Measurements from ENCODE around the gene PMAIP1. TPM values are rescaled to one million over a fixed set of nuclear protein-coding genes. Genes with fewer than 3 reads are reported as not detected.

PMAIP1 gene
- total and polyA plus RNA-seq, 2 of the 8 experiments (the other 6 are each of a cell fraction or from before 2014, with no cell fraction given): 51.7 to 84.1 TPM

DNA sequence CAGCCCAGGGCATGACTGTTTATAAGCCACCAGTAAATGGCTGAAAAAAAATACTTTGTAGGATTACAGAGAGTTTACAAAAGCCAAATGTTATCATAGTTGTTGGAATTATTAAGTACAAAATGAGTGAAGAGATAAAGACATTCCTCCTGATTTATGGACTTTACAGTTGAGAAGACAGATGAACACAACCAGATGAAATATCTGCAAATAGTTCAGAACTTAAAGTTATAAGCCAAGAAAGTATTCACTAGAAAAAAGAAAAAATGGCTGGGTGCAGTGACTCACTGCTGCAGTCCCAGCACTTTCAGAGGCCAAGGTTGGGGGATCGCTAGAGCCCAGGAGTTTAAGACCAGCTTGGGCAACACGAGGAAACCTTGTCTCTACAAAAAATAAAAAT lies 11.2 kb downstream of the PMAIP1 start (continued):
- TF ChIP-seq, protein P1, sequence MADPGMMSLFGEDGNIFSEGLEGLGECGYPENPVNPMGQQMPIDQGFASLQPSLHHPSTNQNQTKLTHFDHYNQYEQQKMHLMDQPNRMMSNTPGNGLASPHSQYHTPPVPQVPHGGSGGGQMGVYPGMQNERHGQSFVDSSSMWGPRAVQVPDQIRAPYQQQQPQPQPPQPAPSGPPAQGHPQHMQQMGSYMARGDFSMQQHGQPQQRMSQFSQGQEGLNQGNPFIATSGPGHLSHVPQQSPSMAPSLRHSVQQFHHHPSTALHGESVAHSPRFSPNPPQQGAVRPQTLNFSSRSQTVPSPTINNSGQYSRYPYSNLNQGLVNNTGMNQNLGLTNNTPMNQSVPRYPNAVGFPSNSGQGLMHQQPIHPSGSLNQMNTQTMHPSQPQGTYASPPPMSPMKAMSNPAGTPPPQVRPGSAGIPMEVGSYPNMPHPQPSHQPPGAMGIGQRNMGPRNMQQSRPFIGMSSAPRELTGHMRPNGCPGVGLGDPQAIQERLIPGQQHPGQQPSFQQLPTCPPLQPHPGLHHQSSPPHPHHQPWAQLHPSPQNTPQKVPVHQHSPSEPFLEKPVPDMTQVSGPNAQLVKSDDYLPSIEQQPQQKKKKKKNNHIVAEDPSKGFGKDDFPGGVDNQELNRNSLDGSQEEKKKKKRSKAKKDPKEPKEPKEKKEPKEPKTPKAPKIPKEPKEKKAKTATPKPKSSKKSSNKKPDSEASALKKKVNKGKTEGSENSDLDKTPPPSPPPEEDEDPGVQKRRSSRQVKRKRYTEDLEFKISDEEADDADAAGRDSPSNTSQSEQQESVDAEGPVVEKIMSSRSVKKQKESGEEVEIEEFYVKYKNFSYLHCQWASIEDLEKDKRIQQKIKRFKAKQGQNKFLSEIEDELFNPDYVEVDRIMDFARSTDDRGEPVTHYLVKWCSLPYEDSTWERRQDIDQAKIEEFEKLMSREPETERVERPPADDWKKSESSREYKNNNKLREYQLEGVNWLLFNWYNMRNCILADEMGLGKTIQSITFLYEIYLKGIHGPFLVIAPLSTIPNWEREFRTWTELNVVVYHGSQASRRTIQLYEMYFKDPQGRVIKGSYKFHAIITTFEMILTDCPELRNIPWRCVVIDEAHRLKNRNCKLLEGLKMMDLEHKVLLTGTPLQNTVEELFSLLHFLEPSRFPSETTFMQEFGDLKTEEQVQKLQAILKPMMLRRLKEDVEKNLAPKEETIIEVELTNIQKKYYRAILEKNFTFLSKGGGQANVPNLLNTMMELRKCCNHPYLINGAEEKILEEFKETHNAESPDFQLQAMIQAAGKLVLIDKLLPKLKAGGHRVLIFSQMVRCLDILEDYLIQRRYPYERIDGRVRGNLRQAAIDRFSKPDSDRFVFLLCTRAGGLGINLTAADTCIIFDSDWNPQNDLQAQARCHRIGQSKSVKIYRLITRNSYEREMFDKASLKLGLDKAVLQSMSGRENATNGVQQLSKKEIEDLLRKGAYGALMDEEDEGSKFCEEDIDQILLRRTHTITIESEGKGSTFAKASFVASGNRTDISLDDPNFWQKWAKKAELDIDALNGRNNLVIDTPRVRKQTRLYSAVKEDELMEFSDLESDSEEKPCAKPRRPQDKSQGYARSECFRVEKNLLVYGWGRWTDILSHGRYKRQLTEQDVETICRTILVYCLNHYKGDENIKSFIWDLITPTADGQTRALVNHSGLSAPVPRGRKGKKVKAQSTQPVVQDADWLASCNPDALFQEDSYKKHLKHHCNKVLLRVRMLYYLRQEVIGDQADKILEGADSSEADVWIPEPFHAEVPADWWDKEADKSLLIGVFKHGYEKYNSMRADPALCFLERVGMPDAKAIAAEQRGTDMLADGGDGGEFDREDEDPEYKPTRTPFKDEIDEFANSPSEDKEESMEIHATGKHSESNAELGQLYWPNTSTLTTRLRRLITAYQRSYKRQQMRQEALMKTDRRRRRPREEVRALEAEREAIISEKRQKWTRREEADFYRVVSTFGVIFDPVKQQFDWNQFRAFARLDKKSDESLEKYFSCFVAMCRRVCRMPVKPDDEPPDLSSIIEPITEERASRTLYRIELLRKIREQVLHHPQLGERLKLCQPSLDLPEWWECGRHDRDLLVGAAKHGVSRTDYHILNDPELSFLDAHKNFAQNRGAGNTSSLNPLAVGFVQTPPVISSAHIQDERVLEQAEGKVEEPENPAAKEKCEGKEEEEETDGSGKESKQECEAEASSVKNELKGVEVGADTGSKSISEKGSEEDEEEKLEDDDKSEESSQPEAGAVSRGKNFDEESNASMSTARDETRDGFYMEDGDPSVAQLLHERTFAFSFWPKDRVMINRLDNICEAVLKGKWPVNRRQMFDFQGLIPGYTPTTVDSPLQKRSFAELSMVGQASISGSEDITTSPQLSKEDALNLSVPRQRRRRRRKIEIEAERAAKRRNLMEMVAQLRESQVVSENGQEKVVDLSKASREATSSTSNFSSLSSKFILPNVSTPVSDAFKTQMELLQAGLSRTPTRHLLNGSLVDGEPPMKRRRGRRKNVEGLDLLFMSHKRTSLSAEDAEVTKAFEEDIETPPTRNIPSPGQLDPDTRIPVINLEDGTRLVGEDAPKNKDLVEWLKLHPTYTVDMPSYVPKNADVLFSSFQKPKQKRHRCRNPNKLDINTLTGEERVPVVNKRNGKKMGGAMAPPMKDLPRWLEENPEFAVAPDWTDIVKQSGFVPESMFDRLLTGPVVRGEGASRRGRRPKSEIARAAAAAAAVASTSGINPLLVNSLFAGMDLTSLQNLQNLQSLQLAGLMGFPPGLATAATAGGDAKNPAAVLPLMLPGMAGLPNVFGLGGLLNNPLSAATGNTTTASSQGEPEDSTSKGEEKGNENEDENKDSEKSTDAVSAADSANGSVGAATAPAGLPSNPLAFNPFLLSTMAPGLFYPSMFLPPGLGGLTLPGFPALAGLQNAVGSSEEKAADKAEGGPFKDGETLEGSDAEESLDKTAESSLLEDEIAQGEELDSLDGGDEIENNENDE (IDR thresholded peaks at IDR 0.05; ENCODE audit: insufficient replicate concordance, low read length): no peak
- TF ChIP-seq RBBP5 (IDR thresholded peaks at IDR 0.05; ENCODE audit: borderline replicate concordance, low read depth, low read length) (no peak), ZNF274 (IDR thresholded peaks at IDR 0.05; ENCODE audit: borderline replicate concordance, extremely low read depth, low read length) (no peak), BRCA1 (IDR thresholded peaks at IDR 0.05; ENCODE audit: low read depth, low read length) (no peak), CBX8 (IDR thresholded peaks at IDR 0.05; ENCODE audit: borderline replicate concordance, low read depth, low read length) (no peak), SP2 (IDR thresholded peaks at IDR 0.05; ENCODE audit: low read length) (no peak), BCL11A (IDR thresholded peaks at IDR 0.05; ENCODE audit: low read depth in 2 of 2, low read length in 2 of 2) (no peak), JUND (IDR thresholded peaks at IDR 0.05; ENCODE audit: low read length) (no peak)
- TF ChIP-seq, protein P2, sequence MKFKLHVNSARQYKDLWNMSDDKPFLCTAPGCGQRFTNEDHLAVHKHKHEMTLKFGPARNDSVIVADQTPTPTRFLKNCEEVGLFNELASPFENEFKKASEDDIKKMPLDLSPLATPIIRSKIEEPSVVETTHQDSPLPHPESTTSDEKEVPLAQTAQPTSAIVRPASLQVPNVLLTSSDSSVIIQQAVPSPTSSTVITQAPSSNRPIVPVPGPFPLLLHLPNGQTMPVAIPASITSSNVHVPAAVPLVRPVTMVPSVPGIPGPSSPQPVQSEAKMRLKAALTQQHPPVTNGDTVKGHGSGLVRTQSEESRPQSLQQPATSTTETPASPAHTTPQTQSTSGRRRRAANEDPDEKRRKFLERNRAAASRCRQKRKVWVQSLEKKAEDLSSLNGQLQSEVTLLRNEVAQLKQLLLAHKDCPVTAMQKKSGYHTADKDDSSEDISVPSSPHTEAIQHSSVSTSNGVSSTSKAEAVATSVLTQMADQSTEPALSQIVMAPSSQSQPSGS (IDR thresholded peaks at IDR 0.05; ENCODE audit: low read length): no peak
